ENCODE results near the gene DCAF12.
A peak's percentile ranks its signal among the peaks of the same experiment; 100 is the strongest.
"Not testable (repeated sequence)": the region's sequence is repeated elsewhere in the genome, so short reads cannot be mapped to it uniquely, and the experiment has no call there.

Gene DCAF12

GRCh38 chr9:34140853-34141252, 14.4 kb upstream of the DCAF12 start:
- H3K27ac ChIP-seq: no peak overlapping the region
- TF ChIP-seq CTCF (IDR thresholded peaks at IDR 0.05) (no peak), ZFX (IDR thresholded peaks at IDR 0.05; ENCODE audit: borderline replicate concordance) (no peak)

GRCh38 chr9:34139477-34140146, 13.1 kb upstream of the DCAF12 start:
- TF ChIP-seq ZFX (IDR thresholded peaks at IDR 0.05; ENCODE audit: borderline replicate concordance) (no peak), CTCF (IDR thresholded peaks at IDR 0.05) (peak; percentile 41; the same call in 1 of the 2 replicates)
- H3K27ac ChIP-seq: no peak overlapping the region

DNA sequence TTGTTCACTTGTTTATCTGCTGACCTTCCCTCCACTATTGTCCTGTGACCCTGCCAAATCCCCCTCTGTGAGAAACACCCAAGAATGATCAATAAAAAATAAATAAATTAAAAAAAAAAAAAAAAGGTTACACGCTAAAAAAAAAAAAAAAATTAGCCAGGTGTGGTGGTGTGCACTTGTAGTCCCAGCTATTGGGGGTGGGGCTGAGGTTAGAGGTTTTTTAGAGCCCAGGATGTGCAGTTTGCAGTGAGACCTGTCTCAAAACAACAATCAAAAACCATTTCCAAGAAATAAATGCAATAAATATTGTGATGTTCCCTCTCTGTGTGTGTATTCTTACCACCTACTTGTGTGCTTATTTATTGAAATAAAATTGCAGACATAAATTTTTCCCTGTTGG, 12.1 kb upstream of the DCAF12 start:
- not testable (repeated sequence) for H3K27ac ChIP-seq

DNA sequence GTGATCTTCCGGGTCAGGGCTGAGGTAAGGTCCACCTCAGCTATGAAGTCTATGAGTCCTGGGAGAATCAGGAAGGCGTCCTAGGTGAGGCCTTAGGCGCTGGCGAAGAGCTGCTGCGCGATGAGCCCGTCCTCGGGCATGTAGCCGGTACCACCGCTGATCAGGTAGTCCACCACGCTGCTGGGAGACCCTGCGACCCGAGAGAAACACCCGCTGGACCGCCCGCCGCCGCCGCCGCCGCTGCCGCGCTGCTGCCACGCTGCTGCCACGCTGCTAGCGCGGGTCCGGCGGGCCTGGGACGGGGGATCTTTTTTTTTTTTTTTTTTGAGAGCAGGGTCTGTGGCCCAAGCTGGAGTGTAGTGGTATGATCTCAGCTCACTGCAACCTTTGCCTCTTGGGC, 8.0 kb upstream of the DCAF12 start:
- TF ChIP-seq ZFX (IDR thresholded peaks at IDR 0.05; ENCODE audit: borderline replicate concordance): no peak
- TF ChIP-seq CTCF (IDR thresholded peaks at IDR 0.05): no peak
- H3K27ac ChIP-seq: no peak overlapping the region

DNA sequence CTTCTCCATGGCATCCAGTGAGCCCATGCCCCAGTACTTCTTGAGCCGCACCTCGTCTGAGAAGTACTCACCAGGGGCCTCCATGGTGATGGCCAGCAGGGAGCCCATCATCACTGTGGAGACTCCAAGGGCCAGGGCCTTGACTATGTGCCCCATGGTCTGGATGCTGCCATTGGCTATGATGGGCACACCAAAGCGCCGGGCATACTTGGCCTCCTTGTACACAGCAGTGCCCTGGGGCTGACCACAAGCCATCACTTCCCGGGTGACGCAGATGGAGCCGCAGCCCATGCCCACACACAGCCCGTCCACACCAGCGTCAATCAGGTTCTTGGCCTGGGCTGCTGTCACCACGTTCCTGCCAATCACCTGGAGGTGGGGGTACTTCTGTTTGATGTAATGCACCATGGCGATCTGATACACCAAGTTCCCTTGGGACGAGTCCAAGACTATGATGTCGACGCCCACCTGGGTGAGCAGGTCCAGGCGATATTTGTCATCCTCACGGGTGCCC, 7.0 kb upstream of the DCAF12 start:
- no peak for TF ChIP-seq CTCF (IDR thresholded peaks at IDR 0.05)
- no peak for TF ChIP-seq ZFX (IDR thresholded peaks at IDR 0.05; ENCODE audit: borderline replicate concordance)
- no peak overlapping the region for H3K27ac ChIP-seq

DNA sequence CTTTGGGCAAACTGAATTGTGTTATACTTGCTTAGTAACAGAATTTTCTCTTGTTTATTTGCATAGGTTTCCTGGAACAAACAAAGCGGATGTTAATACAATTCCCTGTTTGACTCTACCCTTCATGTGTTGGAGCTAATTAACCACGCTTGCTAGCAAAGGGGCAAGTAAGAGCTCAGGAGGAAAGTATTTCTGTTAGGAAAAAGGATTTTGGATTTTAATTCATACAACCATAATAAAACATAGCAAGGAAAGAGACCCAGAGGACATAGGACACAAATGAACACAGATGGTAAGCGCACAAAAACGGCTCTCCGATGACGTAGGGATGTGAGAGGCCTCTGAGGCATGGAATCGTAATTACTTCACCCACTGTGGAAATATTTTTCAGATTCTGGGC, 5.1 kb upstream of the DCAF12 start:
- H3K27ac ChIP-seq: no peak overlapping the region
- no peak for TF ChIP-seq CTCF (IDR thresholded peaks at IDR 0.05)
- TF ChIP-seq ZFX (IDR thresholded peaks at IDR 0.05; ENCODE audit: borderline replicate concordance): no peak

DNA sequence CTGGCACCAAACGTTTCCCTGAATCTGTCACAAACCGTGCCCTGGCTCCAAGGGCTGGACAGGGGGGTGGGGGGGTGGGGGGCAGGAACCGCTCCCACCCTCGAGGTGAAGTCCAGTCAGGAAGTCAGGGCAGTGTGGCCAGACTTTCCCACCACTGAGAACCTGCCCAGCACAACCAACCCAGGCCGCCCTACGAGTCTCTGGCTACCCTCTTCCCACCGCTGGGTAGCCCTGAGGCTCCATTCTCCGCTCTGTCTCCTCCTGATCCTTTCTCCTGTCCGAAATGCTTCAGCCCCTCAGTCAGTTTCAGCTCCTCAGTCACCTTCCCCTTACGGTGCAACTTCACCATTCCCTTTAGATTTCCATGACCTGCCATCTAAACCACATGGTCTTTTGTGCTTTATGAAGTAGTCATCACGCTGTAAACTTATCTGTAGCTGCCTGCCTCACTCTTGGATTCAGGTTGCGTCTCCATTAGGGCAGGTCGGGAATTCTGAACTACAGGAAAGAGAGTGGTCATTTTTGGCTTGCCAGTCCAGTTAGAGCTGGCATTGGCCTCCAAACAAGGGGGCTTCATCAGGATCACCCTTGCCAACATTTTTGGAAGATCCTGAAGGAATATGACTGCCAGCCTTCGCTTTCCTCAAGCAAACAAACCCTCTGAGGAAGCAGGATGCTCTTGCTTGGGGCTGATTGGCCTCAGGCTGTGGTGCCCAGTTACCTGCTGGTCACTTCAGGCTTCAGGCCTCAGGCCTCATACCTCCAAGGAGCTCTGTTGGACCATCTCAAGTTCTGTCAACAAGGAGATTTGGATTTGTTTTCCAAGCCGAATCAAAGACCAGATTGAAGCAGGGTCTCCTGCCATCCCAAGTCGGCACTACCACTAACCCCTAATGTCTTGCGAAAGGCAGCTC, 794 bp upstream of the DCAF12 start:
- TF ChIP-seq CTCF (IDR thresholded peaks at IDR 0.05): no peak
- TF ChIP-seq ZFX (IDR thresholded peaks at IDR 0.05; ENCODE audit: borderline replicate concordance): no peak

More for the DNA sequence above, 794 bp upstream of the DCAF12 start:
- H3K27ac ChIP-seq: peak overlapping the region; percentile 89
